Right atrium auricular region (tissue), 2 donors: ENCODE results near the gene TET2. TPM values are rescaled to one million over a fixed set of nuclear protein-coding genes. Genes with fewer than 3 reads are reported as not detected.

ENCODE experiments used
- DNase-seq: peaks from one replicate; pipeline ENCODE4 v3.0.0-alpha.2; 2019; ENCODE audit warnings: low spot score
- H3K27ac ChIP-seq, 2 donors: fragments of 200-600 bp; sonication (generic); 1 replicate in 1 of 2; 2 replicates in 1 of 2; pipeline ENCODE4 v1.5.1; 2016 to 2019
- H3K27me3 ChIP-seq, 2 donors: fragments of 200-600 bp; sonication (generic); one replicate each; pipeline versions ENCODE4 v1.5.1 to v1.6.0; 2017 to 2019
- H3K36me3 ChIP-seq: fragments of 200-600 bp; sonication (generic); one replicate; pipeline ENCODE4 v1.5.1; 2016
- H3K4me1 ChIP-seq, 2 donors: fragments of 200-600 bp; sonication (generic); one replicate each; pipeline versions ENCODE4 v1.5.1 to v1.6.0; 2017 to 2019
- H3K4me3 ChIP-seq, 2 donors: fragments of 200-600 bp; sonication (generic); 1 replicate in 1 of 2; 2 replicates in 1 of 2; pipeline ENCODE4 v1.5.1; 2017 to 2019; ENCODE audit warnings: mild to moderate bottlenecking in 1 of 2, moderate library complexity in 1 of 2
- H3K9me3 ChIP-seq, 2 donors: fragments of 200-600 bp; sonication (generic); one replicate each; pipeline ENCODE4 v1.5.1; 2019
- total RNA-seq, 2 donors: library from RNA; depleted of rRNA; stranded (reverse); fragments of >200 nt; gene quantifications; one replicate each; pipeline ENCODE4 v1.1.0, GENCODE V29; 2016
- TF ChIP-seq, protein P1 (sequence below), 2 donors: fragments of 200-600 bp; sonication (generic); IDR thresholded peaks; one replicate each; pipeline ENCODE4 v1.5.1; 2019; ENCODE audit warnings: antibody characterized with exemption in 2 of 2

TET2 gene
- total RNA-seq, 2 donors from 2014 or later: 15.4 to 16.2 TPM

DNA sequence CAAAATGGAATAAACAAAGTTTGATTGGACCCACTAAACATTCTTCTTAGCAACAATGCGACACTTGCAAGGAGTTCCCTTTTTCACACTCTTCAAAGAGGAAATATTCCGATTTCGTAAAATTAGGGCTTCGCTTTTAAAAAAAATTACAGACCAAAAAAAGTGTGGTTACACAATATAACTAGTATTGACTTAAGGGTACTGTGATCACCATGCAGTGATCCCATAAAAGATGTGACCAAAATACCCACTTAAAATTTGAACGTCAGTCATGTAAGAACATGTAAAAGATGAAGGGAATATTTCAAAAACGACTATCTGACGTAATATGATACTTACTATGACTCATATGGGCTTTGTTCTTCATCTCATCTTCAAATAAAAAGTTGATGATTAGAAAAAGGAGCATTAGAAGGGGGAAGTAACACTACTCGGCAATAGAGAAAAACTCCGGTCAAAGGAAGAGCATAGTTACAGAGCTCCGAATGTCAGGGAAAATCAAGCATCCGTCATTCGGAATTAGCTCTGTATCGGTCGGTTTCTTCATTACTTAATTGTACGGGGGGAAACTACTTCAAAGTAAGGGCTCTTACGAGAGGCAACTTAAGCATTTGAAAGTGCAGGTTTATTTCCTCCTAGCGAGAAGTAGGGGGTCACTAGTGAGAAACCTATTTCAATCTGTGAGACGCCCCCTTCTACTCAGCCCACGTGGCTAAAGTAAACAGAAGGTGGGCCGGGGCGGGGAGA lies 1.3 kb upstream of the TET2 start:
- Histone ChIP-seq H3K27ac (peak overlapping the region; percentile 91 to 93), H3K4me3 (peak overlapping the region; percentile 72 to 77), H3K9me3 (no peaks in the 10 kb centered on the region), H3K36me3 (no peaks in the 10 kb centered on the region), H3K4me1 (peaks cover 0 to 21% of the 10 kb centered on the region in 2 donors), H3K27me3 (no peaks in the 10 kb centered on the region)
- no peak for DNase-seq
- TF ChIP-seq, protein P1, sequence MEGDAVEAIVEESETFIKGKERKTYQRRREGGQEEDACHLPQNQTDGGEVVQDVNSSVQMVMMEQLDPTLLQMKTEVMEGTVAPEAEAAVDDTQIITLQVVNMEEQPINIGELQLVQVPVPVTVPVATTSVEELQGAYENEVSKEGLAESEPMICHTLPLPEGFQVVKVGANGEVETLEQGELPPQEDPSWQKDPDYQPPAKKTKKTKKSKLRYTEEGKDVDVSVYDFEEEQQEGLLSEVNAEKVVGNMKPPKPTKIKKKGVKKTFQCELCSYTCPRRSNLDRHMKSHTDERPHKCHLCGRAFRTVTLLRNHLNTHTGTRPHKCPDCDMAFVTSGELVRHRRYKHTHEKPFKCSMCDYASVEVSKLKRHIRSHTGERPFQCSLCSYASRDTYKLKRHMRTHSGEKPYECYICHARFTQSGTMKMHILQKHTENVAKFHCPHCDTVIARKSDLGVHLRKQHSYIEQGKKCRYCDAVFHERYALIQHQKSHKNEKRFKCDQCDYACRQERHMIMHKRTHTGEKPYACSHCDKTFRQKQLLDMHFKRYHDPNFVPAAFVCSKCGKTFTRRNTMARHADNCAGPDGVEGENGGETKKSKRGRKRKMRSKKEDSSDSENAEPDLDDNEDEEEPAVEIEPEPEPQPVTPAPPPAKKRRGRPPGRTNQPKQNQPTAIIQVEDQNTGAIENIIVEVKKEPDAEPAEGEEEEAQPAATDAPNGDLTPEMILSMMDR (IDR thresholded peaks at IDR 0.05): no peak

DNA sequence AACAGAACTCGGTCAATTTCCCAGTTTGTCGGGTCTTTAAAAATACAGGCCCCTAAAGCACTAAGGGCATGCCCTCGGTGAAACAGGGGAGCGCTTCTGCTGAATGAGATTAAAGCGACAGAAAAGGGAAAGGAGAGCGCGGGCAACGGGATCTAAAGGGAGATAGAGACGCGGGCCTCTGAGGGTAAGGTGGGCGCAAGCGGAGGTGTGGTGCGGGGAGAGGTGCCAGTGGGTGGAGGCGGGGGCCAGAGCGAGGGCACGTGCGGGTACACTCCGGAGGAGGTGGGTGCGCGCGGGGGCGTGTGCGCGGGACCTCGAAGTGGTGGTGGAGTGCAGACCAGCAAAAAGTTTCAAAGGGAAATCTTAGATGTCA lies 787 bp upstream of the TET2 start:
- H3K4me1 ChIP-seq: peaks cover 0 to 26% of the 10 kb centered on the region in 2 donors
- peak overlapping the region; percentile 91 to 93 for H3K27ac ChIP-seq
- peak overlapping the region; percentile 72 to 77 for H3K4me3 ChIP-seq
- H3K36me3 ChIP-seq: no peaks in the 10 kb centered on the region
- H3K9me3 ChIP-seq: no peaks in the 10 kb centered on the region
- H3K27me3 ChIP-seq: no peaks in the 10 kb centered on the region
- no peak for DNase-seq
- TF ChIP-seq, protein P1 (IDR thresholded peaks at IDR 0.05): no peak

DNA sequence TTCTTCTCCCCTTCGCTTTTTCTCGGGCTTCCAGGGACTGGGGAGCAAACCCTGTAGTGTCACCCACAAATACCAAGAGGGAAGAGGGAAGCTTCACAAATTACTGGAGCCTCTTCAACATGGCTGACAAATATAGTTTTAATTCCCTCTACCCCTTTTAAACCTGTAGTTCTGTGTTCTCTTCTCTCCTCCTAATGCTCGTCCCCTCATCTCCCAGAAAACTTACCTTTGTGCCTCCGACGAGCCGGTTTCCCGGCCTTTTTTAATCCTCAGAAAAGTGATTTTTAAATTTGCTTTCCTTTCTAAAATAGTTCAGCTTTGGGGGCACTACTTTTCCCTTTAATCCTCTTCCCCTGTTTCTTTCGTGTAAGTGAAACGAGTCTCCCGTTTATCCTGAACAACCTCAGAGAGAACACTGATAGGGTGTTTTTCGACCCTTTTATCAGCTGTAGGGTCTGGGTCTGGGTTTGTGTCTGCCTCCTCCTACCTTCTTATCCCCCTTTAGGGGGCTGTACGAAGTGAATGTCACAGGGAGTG lies 408 bp downstream of the TET2 start:
- Histone ChIP-seq H3K27me3 (no peaks in the 10 kb centered on the region), H3K36me3 (no peaks in the 10 kb centered on the region), H3K27ac (peak overlapping the region; percentile 91 to 93), H3K4me1 (peaks cover 0 to 29% of the 10 kb centered on the region in 2 donors), H3K4me3 (peak overlapping the region; percentile 72 to 77), H3K9me3 (no peaks in the 10 kb centered on the region)
- TF ChIP-seq, protein P1 (IDR thresholded peaks at IDR 0.05): no peak
- DNase-seq: no peak

DNA sequence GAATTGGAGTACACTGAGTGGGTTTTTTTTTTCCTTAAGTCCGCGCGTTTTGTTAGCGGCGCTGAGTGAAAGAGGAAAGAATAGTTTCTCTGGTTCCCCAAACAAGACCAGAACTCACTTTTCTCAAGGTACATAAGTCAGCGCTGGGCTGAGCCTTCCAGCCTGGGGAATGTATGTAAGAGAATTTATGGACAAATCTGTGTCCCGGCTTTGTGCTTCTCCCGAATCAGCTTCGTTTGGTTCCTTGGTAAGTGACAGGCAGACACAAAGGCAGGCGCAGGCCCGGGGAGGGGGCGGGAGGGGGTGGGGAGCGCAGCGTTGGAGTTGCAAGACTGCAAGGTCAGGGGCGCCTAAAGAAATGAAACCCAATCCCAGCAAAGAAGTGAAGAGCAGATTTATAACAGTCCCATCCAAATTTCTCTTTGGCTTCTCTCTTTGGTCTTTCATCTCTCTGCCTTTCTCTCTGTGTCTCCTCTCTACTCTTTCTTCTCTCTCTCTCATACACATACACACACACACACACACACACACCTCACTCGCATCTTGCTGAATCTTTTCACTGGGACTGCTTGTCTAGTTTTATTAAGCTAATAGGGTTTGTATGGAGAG lies 981 bp downstream of the TET2 start:
- Histone ChIP-seq H3K36me3 (no peaks in the 10 kb centered on the region), H3K27ac (peak overlapping the region; percentile 91 to 93), H3K4me3 (peak overlapping the region; percentile 72 to 77), H3K9me3 (no peaks in the 10 kb centered on the region), H3K27me3 (no peaks in the 10 kb centered on the region), H3K4me1 (peaks cover 0 to 29% of the 10 kb centered on the region in 2 donors)
- TF ChIP-seq, protein P1 (IDR thresholded peaks at IDR 0.05): no peak
- no peak for DNase-seq

DNA sequence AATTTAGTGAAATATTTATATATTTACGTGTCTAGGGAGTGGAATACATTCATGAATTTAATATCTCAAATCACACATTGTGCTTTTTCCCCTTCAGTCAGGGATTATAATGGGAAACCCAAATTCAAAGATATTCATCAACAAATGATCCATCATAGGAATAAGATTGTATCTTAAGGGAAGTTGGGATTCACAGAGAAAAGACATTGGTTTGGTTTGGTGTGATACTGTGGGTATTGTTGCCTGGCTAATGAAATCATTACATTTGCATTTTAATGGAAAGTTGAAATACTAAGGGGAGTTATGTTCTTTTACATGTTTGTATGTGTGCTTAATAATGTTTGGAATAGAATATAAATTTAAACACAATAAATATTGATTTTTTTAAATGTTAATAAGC lies 1.7 kb downstream of the TET2 start:
- peak overlapping the region; percentile 72 to 77 for H3K4me3 ChIP-seq
- H3K9me3 ChIP-seq: no peaks in the 10 kb centered on the region
- peaks cover 0 to 29% of the 10 kb centered on the region in 2 donors for H3K4me1 ChIP-seq
- no peak for DNase-seq
- TF ChIP-seq, protein P1 (IDR thresholded peaks at IDR 0.05): no peak
- no peaks in the 10 kb centered on the region for H3K36me3 ChIP-seq
- peak overlapping the region; percentile 91 to 93 for H3K27ac ChIP-seq
- H3K27me3 ChIP-seq: no peaks in the 10 kb centered on the region
